ENCODE measurements around the gene OLFML3.

The OLFML3 gene

DNA sequence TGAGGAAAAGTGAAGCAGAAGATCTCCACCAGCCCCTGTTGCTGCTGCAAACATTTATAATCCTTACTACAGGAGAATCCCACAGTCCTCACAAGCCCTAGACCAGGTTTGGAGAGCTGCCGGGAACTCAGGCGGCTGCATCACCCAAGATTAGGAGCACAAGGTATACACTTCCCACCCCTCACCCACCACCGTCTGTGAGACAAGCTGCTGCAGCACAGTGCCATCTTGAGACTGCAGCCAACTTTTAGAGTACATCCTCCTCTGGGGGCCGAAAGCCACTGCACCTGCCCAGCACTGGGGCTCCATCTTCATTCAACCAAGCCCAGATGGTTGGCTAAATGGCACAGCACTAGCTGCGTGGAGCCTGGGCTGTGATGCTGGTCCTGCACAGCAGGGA, 13.8 kb downstream of the OLFML3 start:
- Histone ChIP-seq H2AFZ (ENCODE audit: low read depth, low read length) (no peak overlapping the region), H3K4me3 (ENCODE audit: low read depth in 1 of 2, low read length in 2 of 2) (no peak overlapping the region), H3K27ac (ENCODE audit: low read length) (no peak overlapping the region), H3K79me2 (ENCODE audit: insufficient read depth, low read length) (no peaks in the 10 kb centered on the region), H3K27me3 (ENCODE audit: insufficient read depth, low read length, poor library complexity) (no peaks in the 10 kb centered on the region), H3K4me2 (ENCODE audit: insufficient read depth, low read length) (no peak overlapping the region), H4K20me1 (ENCODE audit: insufficient read depth, low read length) (no peaks in the 10 kb centered on the region), H3K4me1 (ENCODE audit: insufficient read depth, low read length) (no peaks in the 10 kb centered on the region), H3K9me3 (ENCODE audit: insufficient read depth, low read length, severe bottlenecking) (peaks cover 19% of the 10 kb centered on the region), H3K36me3 (ENCODE audit: insufficient read depth, low read length) (no peaks in the 10 kb centered on the region), H3K9ac (ENCODE audit: low read depth, low read length) (no peak overlapping the region)
- DNase-seq (no peak), ATAC-seq (ENCODE audit: insufficient read depth, low read depth) (no peak)
- TF ChIP-seq, protein P1, sequence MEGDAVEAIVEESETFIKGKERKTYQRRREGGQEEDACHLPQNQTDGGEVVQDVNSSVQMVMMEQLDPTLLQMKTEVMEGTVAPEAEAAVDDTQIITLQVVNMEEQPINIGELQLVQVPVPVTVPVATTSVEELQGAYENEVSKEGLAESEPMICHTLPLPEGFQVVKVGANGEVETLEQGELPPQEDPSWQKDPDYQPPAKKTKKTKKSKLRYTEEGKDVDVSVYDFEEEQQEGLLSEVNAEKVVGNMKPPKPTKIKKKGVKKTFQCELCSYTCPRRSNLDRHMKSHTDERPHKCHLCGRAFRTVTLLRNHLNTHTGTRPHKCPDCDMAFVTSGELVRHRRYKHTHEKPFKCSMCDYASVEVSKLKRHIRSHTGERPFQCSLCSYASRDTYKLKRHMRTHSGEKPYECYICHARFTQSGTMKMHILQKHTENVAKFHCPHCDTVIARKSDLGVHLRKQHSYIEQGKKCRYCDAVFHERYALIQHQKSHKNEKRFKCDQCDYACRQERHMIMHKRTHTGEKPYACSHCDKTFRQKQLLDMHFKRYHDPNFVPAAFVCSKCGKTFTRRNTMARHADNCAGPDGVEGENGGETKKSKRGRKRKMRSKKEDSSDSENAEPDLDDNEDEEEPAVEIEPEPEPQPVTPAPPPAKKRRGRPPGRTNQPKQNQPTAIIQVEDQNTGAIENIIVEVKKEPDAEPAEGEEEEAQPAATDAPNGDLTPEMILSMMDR (IDR thresholded peaks at IDR 0.05; ENCODE audit: borderline replicate concordance, extremely low read depth, low read length, poor library complexity, severe bottlenecking), result no peak
- no peak for TF ChIP-seq EZH2 (IDR thresholded peaks at IDR 0.05; ENCODE audit: borderline replicate concordance, low read depth, low read length, severe bottlenecking)

DNA sequence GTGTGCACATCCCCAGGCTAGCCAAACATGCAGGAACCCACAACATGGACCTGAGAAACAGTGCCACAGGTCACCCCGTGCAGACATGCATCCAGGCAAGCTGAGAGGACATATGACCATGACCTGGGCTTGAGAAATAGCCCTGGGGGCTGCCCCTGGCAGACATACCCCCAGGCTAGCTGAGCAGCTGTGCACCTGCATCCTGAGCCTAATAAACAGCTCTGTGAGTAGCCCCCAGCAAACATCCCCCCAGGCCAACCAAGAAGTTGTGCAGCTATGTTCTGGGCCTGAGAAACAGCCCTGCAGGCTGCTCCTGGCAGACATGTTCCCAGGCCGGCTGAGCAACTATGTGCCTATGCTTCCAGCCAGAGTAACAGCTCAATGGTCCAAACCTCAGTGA, 14.5 kb downstream of the OLFML3 start:
- H3K27ac ChIP-seq (ENCODE audit: low read length), result no peak overlapping the region
- no peaks in the 10 kb centered on the region for H3K36me3 ChIP-seq (ENCODE audit: insufficient read depth, low read length)
- H2AFZ ChIP-seq (ENCODE audit: low read depth, low read length), result no peak overlapping the region
- no peaks in the 10 kb centered on the region for H3K27me3 ChIP-seq (ENCODE audit: insufficient read depth, low read length, poor library complexity)
- TF ChIP-seq, protein P1 (IDR thresholded peaks at IDR 0.05; ENCODE audit: borderline replicate concordance, extremely low read depth, low read length, poor library complexity, severe bottlenecking), result no peak
- no peak for TF ChIP-seq EZH2 (IDR thresholded peaks at IDR 0.05; ENCODE audit: borderline replicate concordance, low read depth, low read length, severe bottlenecking)
- peaks cover 19% of the 10 kb centered on the region for H3K9me3 ChIP-seq (ENCODE audit: insufficient read depth, low read length, severe bottlenecking)
- no peak overlapping the region for H3K9ac ChIP-seq (ENCODE audit: low read depth, low read length)
- H3K4me1 ChIP-seq (ENCODE audit: insufficient read depth, low read length), result no peaks in the 10 kb centered on the region
- no peaks in the 10 kb centered on the region for H3K79me2 ChIP-seq (ENCODE audit: insufficient read depth, low read length)
- no peak overlapping the region for H3K4me2 ChIP-seq (ENCODE audit: insufficient read depth, low read length)
- H4K20me1 ChIP-seq (ENCODE audit: insufficient read depth, low read length), result no peaks in the 10 kb centered on the region
- no peak overlapping the region for H3K4me3 ChIP-seq (ENCODE audit: low read depth in 1 of 2, low read length in 2 of 2)
- DNase-seq (no peak), ATAC-seq (ENCODE audit: insufficient read depth, low read depth) (no peak)

DNA sequence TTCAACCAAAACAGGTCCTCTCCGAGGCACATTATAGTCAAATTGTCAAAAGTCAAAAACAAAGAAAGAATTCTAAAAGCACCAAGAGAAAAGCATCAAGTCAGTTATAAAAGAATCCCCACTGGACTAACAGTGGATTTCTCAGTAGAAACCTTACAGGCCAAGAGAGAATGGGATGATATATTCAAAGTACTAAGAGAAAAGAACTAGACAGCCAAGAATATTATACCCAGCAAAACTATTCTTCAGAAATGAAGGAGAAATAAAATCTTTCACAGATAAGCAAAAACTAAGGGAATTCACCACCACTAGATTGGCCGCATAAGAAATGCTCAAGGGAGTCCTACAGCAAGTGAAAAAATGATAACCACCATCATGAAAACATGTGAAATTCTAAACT, 16.1 kb downstream of the OLFML3 start:
- ATAC-seq (ENCODE audit: insufficient read depth, low read depth), result no peak
- Histone ChIP-seq H3K36me3 (ENCODE audit: insufficient read depth, low read length) (no peaks in the 10 kb centered on the region), H3K27ac (ENCODE audit: low read length) (no peak overlapping the region)

More for the DNA sequence above, 16.1 kb downstream of the OLFML3 start:
- H3K79me2 ChIP-seq (ENCODE audit: insufficient read depth, low read length), result no peaks in the 10 kb centered on the region
- H3K9ac ChIP-seq (ENCODE audit: low read depth, low read length), result no peak overlapping the region
- H3K9me3 ChIP-seq (ENCODE audit: insufficient read depth, low read length, severe bottlenecking), result peaks cover 17% of the 10 kb centered on the region
- H2AFZ ChIP-seq (ENCODE audit: low read depth, low read length), result no peak overlapping the region
- TF ChIP-seq, protein P1 (IDR thresholded peaks at IDR 0.05; ENCODE audit: borderline replicate concordance, extremely low read depth, low read length, poor library complexity, severe bottlenecking), result no peak
- no peak for TF ChIP-seq EZH2 (IDR thresholded peaks at IDR 0.05; ENCODE audit: borderline replicate concordance, low read depth, low read length, severe bottlenecking)
- H4K20me1 ChIP-seq (ENCODE audit: insufficient read depth, low read length), result no peaks in the 10 kb centered on the region
- H3K4me3 ChIP-seq (ENCODE audit: low read depth in 1 of 2, low read length in 2 of 2), result no peak overlapping the region
- no peak overlapping the region for H3K4me2 ChIP-seq (ENCODE audit: insufficient read depth, low read length)
- no peaks in the 10 kb centered on the region for H3K27me3 ChIP-seq (ENCODE audit: insufficient read depth, low read length, poor library complexity)
- DNase-seq, result no peak
- H3K4me1 ChIP-seq (ENCODE audit: insufficient read depth, low read length), result no peaks in the 10 kb centered on the region
